Liver (tissue), 3 donors: ENCODE data around the gene ACTN3.
"Not testable (repeated sequence)": the region's sequence is repeated elsewhere in the genome, so short reads cannot be mapped to it uniquely, and the experiment has no call there.

Experiments used
- CTCF ChIP-seq: fragments of 150-350 bp; IDR thresholded peaks from 2 replicates; pipeline ENCODE4 v1.5.1; 2017; ENCODE audit warnings: improper control_type of control experiment, low read depth, low read length; ENCODE audit not compliant: missing input control
- EGR1 ChIP-seq, 2 donors: IDR thresholded peaks; 2 replicates each; pipeline ENCODE4 v1.6.1; 2016 to 2018; ENCODE audit warnings: antibody characterized with exemption in 2 of 2, low read depth in 2 of 2
- HNF4G ChIP-seq: IDR thresholded peaks from 2 replicates; pipeline ENCODE4 v1.6.1; 2016; ENCODE audit warnings: antibody characterized with exemption
- JUND ChIP-seq, 2 donors: IDR thresholded peaks; 2 replicates each; pipeline ENCODE4 v1.6.1; 2016; ENCODE audit warnings: antibody characterized with exemption in 2 of 2
- MAX ChIP-seq: IDR thresholded peaks from 2 replicates; pipeline ENCODE4 v1.6.1; 2016; ENCODE audit warnings: antibody characterized with exemption
- RAD21 ChIP-seq, 2 donors: IDR thresholded peaks; 2 replicates each; pipeline ENCODE4 v1.6.1; 2016; ENCODE audit warnings: antibody characterized with exemption in 2 of 2, mild to moderate bottlenecking in 2 of 2
- REST ChIP-seq: IDR thresholded peaks from 2 replicates; pipeline ENCODE4 v1.6.1; 2016; ENCODE audit warnings: antibody characterized with exemption, mild to moderate bottlenecking
- TAF1 ChIP-seq: conservative IDR thresholded peaks from 2 replicates; pipeline ENCODE4 v1.6.1; 2016; ENCODE audit warnings: antibody characterized with exemption, mild to moderate bottlenecking
- donor health status: healthy.
- donor health status: healthy.

- TF ChIP-seq RAD21 (IDR thresholded peaks at IDR 0.05); CTCF; TAF1; HNF4G; MAX; REST; EGR1 (IDR thresholded peaks at IDR 0.05; ENCODE audit: low read depth in 2 of 2); JUND (IDR thresholded peaks at IDR 0.05): not testable (repeated sequence)
Measured at GRCh38 chr11:66585447-66585846, 38.7 kb downstream of the ACTN3 start.
